HepG2 (cell line): ENCODE measurements around the gene ZNF722. TPM values are rescaled to one million over a fixed set of nuclear protein-coding genes. Genes with fewer than 3 reads are reported as not detected.

Experiments
- PRDM15 ChIP-seq: sonication (generic); formaldehyde crosslinking; IDR thresholded peaks from 2 replicates; pipeline ENCODE4 v1.4.0; 2020; ENCODE audit warnings: missing genetic modification reagents
- ZBTB8A ChIP-seq: sonication (generic); formaldehyde crosslinking; IDR thresholded peaks from 2 replicates; pipeline ENCODE4 v1.4.0; 2020; ENCODE audit warnings: mild to moderate bottlenecking, low read depth, missing genetic modification reagents, borderline replicate concordance
- ZFP36L1 ChIP-seq: sonication (generic); formaldehyde crosslinking; IDR thresholded peaks from 2 replicates; pipeline ENCODE4 v1.8.0; 2022; ENCODE audit warnings: mild to moderate bottlenecking, missing genetic modification reagents, moderate library complexity
- ZNF18 ChIP-seq: sonication (generic); formaldehyde crosslinking; IDR thresholded peaks from 2 replicates; pipeline ENCODE4 v1.8.0; 2022; ENCODE audit warnings: mild to moderate bottlenecking, missing genetic modification reagents; ENCODE audit not compliant: insufficient replicate concordance
- ZNF318 ChIP-seq: sonication (generic); formaldehyde crosslinking; IDR thresholded peaks from 2 replicates; pipeline ENCODE4 v1.4.0; 2020; ENCODE audit warnings: mild to moderate bottlenecking, missing genetic modification reagents
- ZNF451 ChIP-seq: sonication (generic); formaldehyde crosslinking; IDR thresholded peaks from 2 replicates; pipeline ENCODE4 v1.5.0; 2020; ENCODE audit warnings: mild to moderate bottlenecking, missing genetic modification reagents
- polyA plus RNA-seq, 8 experiments: library from polyadenylated mRNA; depleted of rRNA in 3 of 8; stranded (reverse) in 7 of 8; unstranded in 1 of 8; fragments of >200 nt; fragmentation: Illumina TruSeq in 4 of 8; extraction: Trizol in 4 of 8; gene quantifications; 2 replicates each; pipeline versions ENCODE4 v1.2.1 to v1.2.3, GENCODE V29; 2011 to 2016; ENCODE audit warnings: low read depth in 4 of 8, missing spikeins in 1 of 8, mixed read lengths in 1 of 8; ENCODE audit not compliant: insufficient read depth in 1 of 8
- total RNA-seq, 5 experiments: library from RNA; depleted of rRNA; stranded (reverse); fragments of >200 nt; fragmentation: Illumina TruSeq; extraction: Trizol; gene quantifications; 2 replicates each; pipeline ENCODE4 v1.2.3, GENCODE V29; 2016; ENCODE audit warnings: low read depth in 1 of 5

The ZNF722 gene
- total and polyA plus RNA-seq, 2 of the 13 experiments (the other 11 are each of a cell fraction or from before 2014, with no cell fraction given): not detected

GRCh38 chr7:64037095-64037494 lies 38.4 kb downstream of the ZNF722 start (continued):
- TF ChIP-seq PRDM15 (CRISPR knock-in tag) (no peak), ZNF318 (CRISPR knock-in tag) (no peak), ZFP36L1 (CRISPR knock-in tag) (no peak), ZNF451 (no peak), ZNF18 (no peak), ZBTB8A (CRISPR knock-in tag) (no peak)
